MM.1S (cell line): ENCODE results near the gene TPD52L1.

Experiments
- EZH2 ChIP-seq: fragments of 300-600 bp; sonication (generic); optimal IDR thresholded peaks from 2 replicates; pipeline ENCODE3; 2017; ENCODE audit warnings: low read depth, mild to moderate bottlenecking, antibody characterized with exemption, low read length, mixed read lengths
- EZH2phosphoT487 ChIP-seq: fragments of 300-600 bp; sonication (generic); IDR thresholded peaks from 2 replicates; pipeline ENCODE4 v1.6.1; 2018; ENCODE audit warnings: antibody characterized with exemption, low read length
- TF ChIP-seq, protein P1 (sequence below): fragments of 300-600 bp; sonication (generic); IDR thresholded peaks from 2 replicates; pipeline ENCODE4 v1.5.1; 2016; ENCODE audit warnings: antibody characterized with exemption, low read length, mixed read lengths

GRCh38 chr6:125285353-125285752, 131.8 kb downstream of the TPD52L1 start:
- TF ChIP-seq EZH2 = no peak
- TF ChIP-seq, protein P1, sequence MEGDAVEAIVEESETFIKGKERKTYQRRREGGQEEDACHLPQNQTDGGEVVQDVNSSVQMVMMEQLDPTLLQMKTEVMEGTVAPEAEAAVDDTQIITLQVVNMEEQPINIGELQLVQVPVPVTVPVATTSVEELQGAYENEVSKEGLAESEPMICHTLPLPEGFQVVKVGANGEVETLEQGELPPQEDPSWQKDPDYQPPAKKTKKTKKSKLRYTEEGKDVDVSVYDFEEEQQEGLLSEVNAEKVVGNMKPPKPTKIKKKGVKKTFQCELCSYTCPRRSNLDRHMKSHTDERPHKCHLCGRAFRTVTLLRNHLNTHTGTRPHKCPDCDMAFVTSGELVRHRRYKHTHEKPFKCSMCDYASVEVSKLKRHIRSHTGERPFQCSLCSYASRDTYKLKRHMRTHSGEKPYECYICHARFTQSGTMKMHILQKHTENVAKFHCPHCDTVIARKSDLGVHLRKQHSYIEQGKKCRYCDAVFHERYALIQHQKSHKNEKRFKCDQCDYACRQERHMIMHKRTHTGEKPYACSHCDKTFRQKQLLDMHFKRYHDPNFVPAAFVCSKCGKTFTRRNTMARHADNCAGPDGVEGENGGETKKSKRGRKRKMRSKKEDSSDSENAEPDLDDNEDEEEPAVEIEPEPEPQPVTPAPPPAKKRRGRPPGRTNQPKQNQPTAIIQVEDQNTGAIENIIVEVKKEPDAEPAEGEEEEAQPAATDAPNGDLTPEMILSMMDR = no peak
- no peak for TF ChIP-seq EZH2phosphoT487
